Pancreas (tissue), 10 donors: Measurements from ENCODE around the gene BMAL1. TPM values are rescaled to one million over a fixed set of nuclear protein-coding genes. Genes with fewer than 3 reads are reported as not detected.
"Not testable (repeated sequence)": the region's sequence is repeated elsewhere in the genome, so short reads cannot be mapped to it uniquely, and the experiment has no call there.

Experiments used
- ATAC-seq, 4 donors: fragments of 200-7000 bp; cut with Tn5 transposase; one replicate each; pipeline versions ENCODE4 v1.8.0 to v1.9.1; 2020; ENCODE audit warnings: mild to moderate bottlenecking in 4 of 4, moderate library complexity in 4 of 4
- DNase-seq, 6 donors: peaks; one replicate each; pipeline ENCODE4 v3.0.0-alpha.2; 2020
- FAIRE-seq: peaks from 2 replicates; lab custom pipeline; 2012; peaks lifted over from hg19 to GRCh38; lab: Jason Lieb, UNC
- H3K27ac ChIP-seq, 4 donors: fragments of 200-600 bp; sonication (generic); 1 replicate in 3 of 4; 2 replicates in 1 of 4; pipeline versions ENCODE4 v1.5.0 to v1.8.0; 2020
- H3K27me3 ChIP-seq, 4 donors: fragments of 200-600 bp; one replicate each; pipeline ENCODE4 v1.8.0; 2021
- H3K36me3 ChIP-seq, 3 donors: fragments of 200-600 bp; sonication (generic) in 1 of 3; one replicate each; pipeline versions ENCODE4 v1.5.0 to v1.8.0; 2020 to 2021
- H3K4me1 ChIP-seq, 3 donors: fragments of 200-600 bp; one replicate each; pipeline ENCODE4 v1.8.0; 2021
- H3K4me3 ChIP-seq, 4 donors: fragments of 200-600 bp; sonication (generic) in 2 of 4; one replicate each; pipeline versions ENCODE4 v1.5.0 to v1.8.0; 2020 to 2021
- H3K9me3 ChIP-seq, 4 donors: fragments of 200-600 bp; one replicate each; pipeline ENCODE4 v1.8.0; 2021
- CTCF ChIP-seq, 4 donors: fragments of 200-600 bp; sonication (generic) in 3 of 4; IDR thresholded peaks; one replicate each; pipeline versions ENCODE4 v1.5.0 to v1.8.0; 2021; ENCODE audit warnings: antibody characterized with exemption in 4 of 4
- WGBS, 2 donors: extraction: QIAGEN DNeasy Blood & Tissue Kit; methylation state at CpG; one replicate each; pipeline ENCODE4 v1.1.7; 2013; 5-methylcytosine and 5-hydroxymethylcytosine counted together
- intact Hi-C, 3 donors: fragments of 100-400 bp; cut with DNase I; formaldehyde crosslinking; loops; one replicate each; pipeline versions ENCODE4 v1.11.1 to v1.14.2; 2022
- polyA plus RNA-seq, 2 donors: library from polyadenylated mRNA; stranded (reverse); fragments of 200-250 nt; gene quantifications; one replicate each; pipeline ENCODE4 v1.2.3, GENCODE V29; 2013
- total RNA-seq, 6 donors: library from RNA; stranded (reverse); fragmentation: NEBNext Ultra II Directional in 4 of 6; extraction: Animal tissue kit (Norgen Biotek cat#: 25700) in 4 of 6; gene quantifications; one replicate each; pipeline versions ENCODE4 v1.2.1 to v1.2.4, GENCODE V29; 2021 to 2023
- donor health status: healthy with polysubstance abuse.
- donor health status: DM: no; HTN: no; CAD: no; lungs with moderate emphysema.
- donor health status: DM: no; HTN: no; CAD: no.
- donor health status: control.
- donor health status: control.
- donor health status: Bipolar disorder and iron deficiency.
- donor health status: DM: yes; HTN: yes; CAD: no.
- donor health status: DM: no; HTN: no; CAD: no.
- donor health status: DM: no; HTN: no; CAD: no.
- donor health status: DM: yes; HTN: yes; CAD: no.

Gene BMAL1
- total and polyA plus RNA-seq, 8 donors, result 6.1 to 17.3 (median 12.5) TPM

DNA sequence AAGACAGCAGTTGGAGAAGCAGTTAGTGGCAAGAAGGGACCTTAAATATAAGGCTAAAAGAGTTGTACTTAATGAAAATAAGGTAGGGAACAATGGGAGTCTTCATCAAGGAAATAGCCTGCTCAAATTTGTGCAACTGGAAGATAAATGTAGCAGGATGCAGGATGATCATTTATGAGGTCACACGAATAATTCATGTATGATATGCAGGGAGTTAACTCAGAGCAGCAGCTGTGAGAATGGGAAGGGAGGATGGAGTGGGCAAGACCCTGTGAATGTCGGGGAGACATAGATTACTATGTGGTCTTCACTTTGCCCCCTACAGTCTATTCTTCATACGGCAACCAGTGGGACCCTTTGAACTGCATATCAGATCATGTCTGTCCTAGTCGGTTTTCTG lies 25.2 kb upstream of the BMAL1 start:
- no peaks in the 10 kb centered on the region for H3K9me3 ChIP-seq
- H3K36me3 ChIP-seq, result no peaks in the 10 kb centered on the region
- DNase-seq, result no peak
- no peak for TF ChIP-seq CTCF (IDR thresholded peaks at IDR 0.05)
- no peak for FAIRE-seq
- intact Hi-C loops, result no loop called here
- H3K4me3 ChIP-seq, result no peak overlapping the region
- no peaks in the 10 kb centered on the region for H3K27me3 ChIP-seq
- no peak for ATAC-seq
- no peaks in the 10 kb centered on the region for H3K4me1 ChIP-seq
- WGBS, 2 donors, result 80 to 91% methylated on average over 4 of the region's 4 CpGs
- H3K27ac ChIP-seq, result no peak overlapping the region

- no peak overlapping the region for H3K27ac ChIP-seq
- no peaks in the 10 kb centered on the region for H3K9me3 ChIP-seq
- 57 to 63% methylated on average over 3 of the region's 3 CpGs for WGBS, 2 donors
- H3K4me1 ChIP-seq, result no peaks in the 10 kb centered on the region
- no peaks in the 10 kb centered on the region for H3K36me3 ChIP-seq
- intact Hi-C loops, result no loop called here
- no peaks in the 10 kb centered on the region for H3K27me3 ChIP-seq
- ATAC-seq (no peak), FAIRE-seq (no peak), DNase-seq (no peak)
- no peak overlapping the region for H3K4me3 ChIP-seq
- no peak for TF ChIP-seq CTCF (IDR thresholded peaks at IDR 0.05)
These were observed 21.4 kb upstream of the BMAL1 start for GRCh38 chr11:13256216-13256615.

- ATAC-seq, H3K9me3 ChIP-seq, FAIRE-seq, intact Hi-C loops, H3K27me3 ChIP-seq, H3K27ac ChIP-seq, DNase-seq, H3K4me1 ChIP-seq, H3K4me3 ChIP-seq, H3K36me3 ChIP-seq: not testable (repeated sequence)
- 81 to 82% methylated on average over 9 of the region's 9 CpGs for WGBS, 2 donors
These were observed 19.5 kb upstream of the BMAL1 start for GRCh38 chr11:13258061-13258460.

- no peaks in the 10 kb centered on the region for H3K4me1 ChIP-seq
- DNase-seq, result no peak
- intact Hi-C loops, result no loop called here
- TF ChIP-seq CTCF (IDR thresholded peaks at IDR 0.05), result no peak
- 19 to 28% methylated on average over 1 of the region's 1 CpG for WGBS, 2 donors
- no peak for FAIRE-seq
- no peak for ATAC-seq
- H3K36me3 ChIP-seq, result no peaks in the 10 kb centered on the region
- H3K4me3 ChIP-seq, result no peak overlapping the region
- H3K27me3 ChIP-seq, result no peaks in the 10 kb centered on the region
- H3K27ac ChIP-seq, result no peak overlapping the region
- no peaks in the 10 kb centered on the region for H3K9me3 ChIP-seq
These were observed 18.7 kb upstream of the BMAL1 start for GRCh38 chr11:13258855-13259254.

- intact Hi-C loops, result no loop called here
- FAIRE-seq (no peak), DNase-seq (no peak), ATAC-seq (no peak)
- Histone ChIP-seq H3K4me3 (no peak overlapping the region), H3K27ac (no peak overlapping the region), H3K4me1 (no peaks in the 10 kb centered on the region), H3K9me3 (no peaks in the 10 kb centered on the region), H3K27me3 (no peaks in the 10 kb centered on the region), H3K36me3 (no peaks in the 10 kb centered on the region)
- no peak for TF ChIP-seq CTCF (IDR thresholded peaks at IDR 0.05)
- 68 to 69% methylated on average over 4 of the region's 4 CpGs for WGBS, 2 donors
These were observed 18.2 kb upstream of the BMAL1 start for GRCh38 chr11:13259374-13259773.
